ENCODE data around the gene ANXA6.

ANXA6 gene

GRCh38 chr5:151097061-151097460 is 60.5 kb downstream of the ANXA6 start:
- no peak for DNase-seq

- DNase-seq = no peak
Measured at GRCh38 chr5:151096001-151096373, 61.6 kb downstream of the ANXA6 start.

- no peak for DNase-seq
Measured at GRCh38 chr5:151095341-151096000, 62.1 kb downstream of the ANXA6 start.

- DNase-seq = no peak
Measured at GRCh38 chr5:151094852-151095245, 62.7 kb downstream of the ANXA6 start.

- DNase-seq = no peak
Measured at GRCh38 chr5:151094030-151094851, 63.3 kb downstream of the ANXA6 start.

GRCh38 chr5:151093476-151093889 is 64.1 kb downstream of the ANXA6 start:
- DNase-seq = no peak

GRCh38 chr5:151092762-151093161 is 64.8 kb downstream of the ANXA6 start:
- DNase-seq = no peak

- DNase-seq = no peak
Measured at GRCh38 chr5:151089726-151090125, 67.9 kb downstream of the ANXA6 start.

GRCh38 chr5:151088986-151089385 is 68.6 kb downstream of the ANXA6 start:
- DNase-seq = no peak

GRCh38 chr5:151087486-151087885 is 70.1 kb downstream of the ANXA6 start:
- DNase-seq = no peak

- DNase-seq = no peak
Measured at GRCh38 chr5:151086905-151087360, 70.6 kb downstream of the ANXA6 start.

- DNase-seq = no peak
Measured at GRCh38 chr5:151086192-151086869, 71.2 kb downstream of the ANXA6 start.

GRCh38 chr5:151085517-151086041 is 72.0 kb downstream of the ANXA6 start:
- no peak for DNase-seq

- no peak for DNase-seq
Measured at GRCh38 chr5:151084363-151084762, 73.2 kb downstream of the ANXA6 start.

GRCh38 chr5:151083081-151083676 is 74.4 kb downstream of the ANXA6 start:
- no peak for DNase-seq

GRCh38 chr5:151082282-151082902 is 75.2 kb downstream of the ANXA6 start:
- no peak for DNase-seq

GRCh38 chr5:151081431-151082281 is 75.9 kb downstream of the ANXA6 start:
- peak; percentile 17 for DNase-seq

GRCh38 chr5:151080613-151081430 is 76.8 kb downstream of the ANXA6 start, which contains the start of gene TNIP1:
Gene TNIP1 (minus strand): TSS chr5:151081034. CDS start chr5:151065095, 15,939 bp downstream.
- peak; percentile 54 for DNase-seq

GRCh38 chr5:151079838-151080612 is 77.6 kb downstream of the ANXA6 start:
- no peak for DNase-seq

Data from NCI-H1092 treated with DMSO at 0.1 percent for 48 hours (cell line).